Caco-2 (cell line): Measurements from ENCODE around the gene TRAF1. TPM values are rescaled to one million over a fixed set of nuclear protein-coding genes. Genes with fewer than 3 reads are reported as not detected.

Experiments used
- BruUV-seq: library from RNA; stranded (reverse); fragments of 400-500 nt; replicated peaks from 2 replicates; lab custom pipeline; 2021; lab: Mats Ljungman, UMichigan
- CTCF ChIA-PET: fragments of 300-600 bp; sonication (Branson Sonifier 250); formaldehyde crosslinking; loops from one replicate; lab custom pipeline; 2022; ENCODE audit warnings: antibody characterized with exemption; lab: Charles Lee
- POLR2A ChIA-PET: fragments of 300-600 bp; sonication (Branson Sonifier 250); formaldehyde crosslinking; loops from one replicate; lab custom pipeline; 2022; ENCODE audit warnings: antibody characterized with exemption; lab: Charles Lee
- DNase-seq, 2 experiments: peaks; one replicate each; pipeline versions ENCODE4 v3.0.0 to v3.0.0-alpha.2; 2020 to 2022
- H3K27me3 ChIP-seq: replicated peaks from 2 replicates; pipeline ENCODE4 v1.6.0; 2011; ENCODE audit warnings: low read length; ENCODE audit not compliant: control insufficient read depth, insufficient read depth
- H3K36me3 ChIP-seq: 2 replicates; pipeline ENCODE4 v1.5.1; 2011; ENCODE audit warnings: low read length; ENCODE audit not compliant: control insufficient read depth, insufficient read depth
- H3K4me1 ChIP-seq: fragments of 250-450 bp; sonication (Bioruptor Pico); 2 replicates; pipeline ENCODE4 v1.5.1; 2020; ENCODE audit warnings: mild to moderate bottlenecking
- H3K4me3 ChIP-seq: 2 replicates; pipeline ENCODE4 v1.5.1; 2011; ENCODE audit warnings: low read depth, mild to moderate bottlenecking, control low read depth, low read length
- H3K9me3 ChIP-seq: fragments of 250-450 bp; sonication (Bioruptor Pico); 2 replicates; pipeline ENCODE4 v1.5.1; 2020; ENCODE audit warnings: mild to moderate bottlenecking, moderate library complexity
- H3K27ac Mint-ChIP-seq: one replicate; pipeline ENCODE4 v1.8.0; 2022; ENCODE audit warnings: mixed read lengths; ENCODE audit not compliant: unreplicated experiment
- H3K27me3 Mint-ChIP-seq: one replicate; pipeline ENCODE4 v1.8.0; 2022; ENCODE audit warnings: mixed read lengths; ENCODE audit not compliant: insufficient read depth, unreplicated experiment
- H3K36me3 Mint-ChIP-seq: one replicate; pipeline ENCODE4 v1.8.0; 2022; ENCODE audit warnings: mild to moderate bottlenecking, mixed read lengths; ENCODE audit not compliant: insufficient read depth, unreplicated experiment
- H3K4me1 Mint-ChIP-seq: one replicate; pipeline ENCODE4 v1.8.0; 2022; ENCODE audit warnings: low read depth, mixed read lengths; ENCODE audit not compliant: unreplicated experiment
- H3K4me3 Mint-ChIP-seq: one replicate; pipeline ENCODE4 v1.8.0; 2022; ENCODE audit warnings: mild to moderate bottlenecking, moderate library complexity, mixed read lengths; ENCODE audit not compliant: unreplicated experiment
- H3K9me3 Mint-ChIP-seq: one replicate; pipeline ENCODE4 v1.8.0; 2022; ENCODE audit warnings: mixed read lengths; ENCODE audit not compliant: unreplicated experiment
- CTCF ChIP-seq, 2 experiments: fragments of 200-600 bp in 1 of 2; IDR thresholded peaks; 1 replicate in 1 of 2; 2 replicates in 1 of 2; pipeline versions ENCODE4 v1.5.1 to v1.8.0; 2011 to 2022; ENCODE audit warnings: antibody characterized with exemption in 1 of 2, control low read depth in 1 of 2, inconsistent platforms in 1 of 2, low read depth in 1 of 2, low read length in 1 of 2, mild to moderate bottlenecking in 1 of 2, moderate library complexity in 1 of 2; ENCODE audit not compliant: insufficient read depth in 1 of 2, severe bottlenecking in 1 of 2, unreplicated experiment in 1 of 2
- intact Hi-C: fragments of 100-400 bp; cut with micrococcal nuclease; formaldehyde crosslinking; loops from one replicate; pipeline ENCODE4 v1.10.0; 2022; ENCODE audit not compliant: unreplicated experiment
- total RNA-seq: library from RNA; stranded (reverse); gene quantifications from 2 replicates; pipeline ENCODE4 v1.2.3, GENCODE V29; 2022

The TRAF1 gene
- total RNA-seq, 1 experiment from 2014 or later: 1.1 TPM

GRCh38 chr9:120934281-120934680, 7.7 kb upstream of the TRAF1 start:
- ChIA-PET POLR2A (interaction anchor here (0.6 kb wide), 1 partner anchor 684 kb away, joined by 3 read pairs; no protein-coding TSS in a partner anchor), CTCF (interaction anchor here (1.5 kb wide), 1 partner anchor 9 kb away, joined by 5 read pairs; no protein-coding TSS in a partner anchor)
- H3K27ac Mint-ChIP-seq: no peak overlapping the region
- H3K4me3 Mint-ChIP-seq: no peak overlapping the region
- H3K9me3 ChIP-seq: no peaks in the 10 kb centered on the region
- H3K4me1 Mint-ChIP-seq: peaks cover 10% of the 10 kb centered on the region
- no TSS peak for BruUV-seq
- H3K9me3 Mint-ChIP-seq: no peaks in the 10 kb centered on the region
- H3K36me3 Mint-ChIP-seq: no peaks in the 10 kb centered on the region
- H3K4me1 ChIP-seq: peaks cover 12% of the 10 kb centered on the region; the same call in 1 of the 2 replicates
- peaks cover 2% of the 10 kb centered on the region; the same call in 1 of the 2 replicates for H3K27me3 ChIP-seq
- no peak overlapping the region for H3K4me3 ChIP-seq
- no peaks in the 10 kb centered on the region for H3K36me3 ChIP-seq
- no peaks in the 10 kb centered on the region for H3K27me3 Mint-ChIP-seq
- TF ChIP-seq CTCF (IDR thresholded peaks at IDR 0.05; ENCODE audit: insufficient read depth in 1 of 2, low read depth in 1 of 2, low read length in 1 of 2, severe bottlenecking in 1 of 2, unreplicated experiment in 1 of 2): no peak
- intact Hi-C loops: no loop called here
- no peak for DNase-seq

- no peak for TF ChIP-seq CTCF (IDR thresholded peaks at IDR 0.05; ENCODE audit: insufficient read depth in 1 of 2, low read depth in 1 of 2, low read length in 1 of 2, severe bottlenecking in 1 of 2, unreplicated experiment in 1 of 2)
- H3K27me3 Mint-ChIP-seq: no peaks in the 10 kb centered on the region
- POLR2A ChIA-PET: no interaction called here
- H3K4me1 Mint-ChIP-seq: peaks cover 12% of the 10 kb centered on the region
- no TSS peak for BruUV-seq
- no peak overlapping the region for H3K27ac Mint-ChIP-seq
- no peaks in the 10 kb centered on the region for H3K9me3 ChIP-seq
- H3K4me3 Mint-ChIP-seq: no peak overlapping the region
- intact Hi-C loops: no loop called here
- H3K27me3 ChIP-seq: peaks cover 2% of the 10 kb centered on the region; the same call in 1 of the 2 replicates
- H3K4me3 ChIP-seq: no peak overlapping the region
- CTCF ChIA-PET: interaction anchor here (1.5 kb wide), 1 partner anchor 8 kb away, joined by 5 read pairs; no protein-coding TSS in a partner anchor
- H3K36me3 Mint-ChIP-seq: no peaks in the 10 kb centered on the region
- peaks cover 13% of the 10 kb centered on the region; the same call in 1 of the 2 replicates for H3K4me1 ChIP-seq
- H3K9me3 Mint-ChIP-seq: no peaks in the 10 kb centered on the region
- H3K36me3 ChIP-seq: no peaks in the 10 kb centered on the region
- DNase-seq: no peak
These were observed 6.9 kb upstream of the TRAF1 start for GRCh38 chr9:120933310-120934055.

DNA sequence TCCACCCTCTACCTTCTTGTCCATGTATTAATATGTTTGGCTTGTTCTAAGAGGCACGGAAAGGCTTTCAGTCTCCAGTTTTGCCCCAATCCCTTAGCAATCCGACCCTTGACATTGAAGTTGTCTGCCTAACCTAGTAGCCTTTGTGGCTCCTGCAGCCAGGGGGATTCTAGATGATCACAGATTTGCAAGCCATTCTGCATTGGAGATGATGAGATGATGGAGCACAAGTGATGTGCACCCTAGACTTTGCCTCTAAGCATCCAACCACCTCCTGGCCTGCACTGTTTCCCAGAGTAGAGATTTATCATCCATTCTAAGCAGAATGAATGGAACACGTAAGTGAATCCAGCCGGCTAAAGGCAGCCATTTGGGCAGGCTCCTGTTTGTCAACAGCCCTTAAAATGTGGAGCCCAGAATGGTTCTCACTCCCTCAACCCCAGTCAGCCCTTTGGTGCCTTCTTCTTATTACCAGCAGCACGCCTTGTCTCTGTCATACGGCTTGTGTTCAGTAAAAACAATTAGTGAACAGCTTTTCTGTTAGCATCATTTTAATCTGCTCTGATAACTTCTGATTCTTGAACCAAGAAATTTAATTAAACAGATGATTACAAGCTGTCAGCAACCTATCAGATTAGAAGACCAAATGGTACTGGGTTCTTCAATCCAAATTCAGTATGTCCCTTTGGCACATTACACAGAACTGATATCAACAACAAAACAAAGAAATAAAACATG, 5.7 kb upstream of the TRAF1 start:
- Mint-ChIP-seq H3K36me3 (no peaks in the 10 kb centered on the region), H3K9me3 (no peaks in the 10 kb centered on the region), H3K4me1 (peaks cover 7% of the 10 kb centered on the region), H3K27me3 (no peaks in the 10 kb centered on the region), H3K4me3 (no peak overlapping the region), H3K27ac (no peak overlapping the region)
- Histone ChIP-seq H3K36me3 (no peaks in the 10 kb centered on the region), H3K4me1 (peaks cover 5% of the 10 kb centered on the region; the same call in 1 of the 2 replicates), H3K27me3 (peaks cover 2% of the 10 kb centered on the region; the same call in 1 of the 2 replicates), H3K9me3 (no peaks in the 10 kb centered on the region), H3K4me3 (no peak overlapping the region)
- BruUV-seq: no TSS peak
- DNase-seq: no peak
- intact Hi-C loops: no loop called here
- POLR2A ChIA-PET: no interaction called here
- CTCF ChIA-PET: no interaction called here
- no peak for TF ChIP-seq CTCF (IDR thresholded peaks at IDR 0.05; ENCODE audit: insufficient read depth in 1 of 2, low read depth in 1 of 2, low read length in 1 of 2, severe bottlenecking in 1 of 2, unreplicated experiment in 1 of 2)
